Body of pancreas (tissue), 4 donors: ENCODE data around the gene LRP8.

Experiments
- CTCF ChIP-seq, 7 experiments: fragments of 450-650 bp in 4 of 7; fragments of 200-600 bp in 3 of 7; sonication (generic) in 3 of 7; IDR thresholded peaks; one replicate each; pipeline ENCODE4 v1.5.1; 2016 to 2019; ENCODE audit warnings: antibody characterized with exemption in 7 of 7
- POLR2A ChIP-seq, 3 donors: fragments of 450-650 bp; IDR thresholded peaks; one replicate each; pipeline ENCODE4 v1.6.1; 2016; ENCODE audit warnings: antibody characterized with exemption in 3 of 3, mild to moderate bottlenecking in 2 of 3

- TF ChIP-seq POLR2A (IDR thresholded peaks at IDR 0.05) (no peak), CTCF (IDR thresholded peaks at IDR 0.05) (no peak)
Observed at GRCh38 chr1:53319296-53320101, 8.4 kb downstream of the LRP8 start.
